Measurements from ENCODE around the gene SERPINE1. TPM values are rescaled to one million over a fixed set of nuclear protein-coding genes. Genes with fewer than 3 reads are reported as not detected.

The SERPINE1 gene
- total and polyA plus RNA-seq, 2 donors (not counting 1 experiment from before 2014, with no cell fraction given), result 167 to 1,153 TPM

GRCh38 chr7:101113836-101114235 lies 13.1 kb upstream of the SERPINE1 start:
- Histone ChIP-seq H3K79me2 (ENCODE audit: control insufficient read depth, insufficient read depth, low read length) (no peaks in the 10 kb centered on the region), H3K27me3 (ENCODE audit: control insufficient read depth, insufficient read depth, low read length) (no peaks in the 10 kb centered on the region), H4K20me1 (ENCODE audit: control insufficient read depth, extremely low read depth, insufficient read depth, low read length) (no peaks in the 10 kb centered on the region), H2AFZ (ENCODE audit: low read length) (no peak overlapping the region), H3K9me3 (ENCODE audit: control insufficient read depth, insufficient read depth, low read depth, low read length) (no peaks in the 10 kb centered on the region), H3K4me2 (ENCODE audit: extremely low read depth, insufficient read depth, low read length) (no peak overlapping the region), H3K4me3 (replicated peaks in 1 of 4; ENCODE audit: control extremely low read depth in 1 of 4, insufficient read depth in 1 of 4, low read depth in 3 of 4, low read length in 4 of 4) (no peak overlapping the region), H3K27ac (ENCODE audit: insufficient read depth, low read length) (peak overlapping the region; percentile 1), H3K4me1 (ENCODE audit: control insufficient read depth, extremely low read depth, insufficient read depth, low read length) (peaks cover 9% of the 10 kb centered on the region), H3K9ac (ENCODE audit: insufficient read depth, low read length) (no peak overlapping the region), H3K36me3 (ENCODE audit: control insufficient read depth, insufficient read depth, low read length) (no peaks in the 10 kb centered on the region)
- no peak for DNase-seq (ENCODE audit: low read depth in 2 of 2)
- TF ChIP-seq EZH2 (IDR thresholded peaks at IDR 0.05; ENCODE audit: low read length, missing control alignments), result no peak

GRCh38 chr7:101114492-101114891 lies 12.4 kb upstream of the SERPINE1 start:
- no peaks in the 10 kb centered on the region for H3K9me3 ChIP-seq (ENCODE audit: control insufficient read depth, insufficient read depth, low read depth, low read length)
- DNase-seq (ENCODE audit: low read depth in 2 of 2), result no peak
- peaks cover 12% of the 10 kb centered on the region for H3K4me1 ChIP-seq (ENCODE audit: control insufficient read depth, extremely low read depth, insufficient read depth, low read length)
- H3K79me2 ChIP-seq (ENCODE audit: control insufficient read depth, insufficient read depth, low read length), result no peaks in the 10 kb centered on the region
- H3K27ac ChIP-seq (ENCODE audit: insufficient read depth, low read length), result peak overlapping the region; percentile 37
- no peak overlapping the region for H3K4me3 ChIP-seq (replicated peaks in 1 of 4; ENCODE audit: control extremely low read depth in 1 of 4, insufficient read depth in 1 of 4, low read depth in 3 of 4, low read length in 4 of 4)
- H3K36me3 ChIP-seq (ENCODE audit: control insufficient read depth, insufficient read depth, low read length), result no peaks in the 10 kb centered on the region
- H3K4me2 ChIP-seq (ENCODE audit: extremely low read depth, insufficient read depth, low read length), result no peak overlapping the region
- H3K9ac ChIP-seq (ENCODE audit: insufficient read depth, low read length), result no peak overlapping the region
- no peaks in the 10 kb centered on the region for H4K20me1 ChIP-seq (ENCODE audit: control insufficient read depth, extremely low read depth, insufficient read depth, low read length)
- no peak for TF ChIP-seq CTCF (conservative IDR thresholded peaks at IDR 0.05 in 1 of 2, IDR thresholded peaks at IDR 0.05 in 1 of 2; ENCODE audit: low read depth in 1 of 2, low read length in 2 of 2)
- no peak for TF ChIP-seq EZH2 (IDR thresholded peaks at IDR 0.05; ENCODE audit: low read length, missing control alignments)
- H2AFZ ChIP-seq (ENCODE audit: low read length), result no peak overlapping the region
- H3K27me3 ChIP-seq (ENCODE audit: control insufficient read depth, insufficient read depth, low read length), result no peaks in the 10 kb centered on the region

GRCh38 chr7:101115215-101115614 lies 11.7 kb upstream of the SERPINE1 start:
- H3K4me2 ChIP-seq (ENCODE audit: extremely low read depth, insufficient read depth, low read length), result no peak overlapping the region
- H3K27me3 ChIP-seq (ENCODE audit: control insufficient read depth, insufficient read depth, low read length), result no peaks in the 10 kb centered on the region
- no peak overlapping the region for H2AFZ ChIP-seq (ENCODE audit: low read length)
- H3K27ac ChIP-seq (ENCODE audit: insufficient read depth, low read length), result no peak overlapping the region
- no peak for TF ChIP-seq CTCF (conservative IDR thresholded peaks at IDR 0.05 in 1 of 2, IDR thresholded peaks at IDR 0.05 in 1 of 2; ENCODE audit: low read depth in 1 of 2, low read length in 2 of 2)
- no peak for TF ChIP-seq EZH2 (IDR thresholded peaks at IDR 0.05; ENCODE audit: low read length, missing control alignments)
- H3K9ac ChIP-seq (ENCODE audit: insufficient read depth, low read length), result no peak overlapping the region
- no peak overlapping the region for H3K4me3 ChIP-seq (replicated peaks in 1 of 4; ENCODE audit: control extremely low read depth in 1 of 4, insufficient read depth in 1 of 4, low read depth in 3 of 4, low read length in 4 of 4)
- H3K36me3 ChIP-seq (ENCODE audit: control insufficient read depth, insufficient read depth, low read length), result no peaks in the 10 kb centered on the region
- H3K79me2 ChIP-seq (ENCODE audit: control insufficient read depth, insufficient read depth, low read length), result no peaks in the 10 kb centered on the region
- H3K9me3 ChIP-seq (ENCODE audit: control insufficient read depth, insufficient read depth, low read depth, low read length), result no peaks in the 10 kb centered on the region
- DNase-seq (ENCODE audit: low read depth in 2 of 2), result no peak
- H4K20me1 ChIP-seq (ENCODE audit: control insufficient read depth, extremely low read depth, insufficient read depth, low read length), result no peaks in the 10 kb centered on the region
- H3K4me1 ChIP-seq (ENCODE audit: control insufficient read depth, extremely low read depth, insufficient read depth, low read length), result peaks cover 12% of the 10 kb centered on the region
